HG03025 (cell line): ENCODE results near the gene PMF1.
A peak's percentile ranks its signal among the peaks of the same experiment; 100 is the strongest.
"Not testable (repeated sequence)": the region's sequence is repeated elsewhere in the genome, so short reads cannot be mapped to it uniquely, and the experiment has no call there.

ENCODE experiments used
- ATAC-seq: cut with Tn5 transposase; IDR thresholded peaks from one replicate; pipeline ENCODE4 v1.9.1; 2021; ENCODE audit warnings: mild to moderate bottlenecking, moderate library complexity; ENCODE audit not compliant: unreplicated experiment, low FRiP score

PMF1 gene

GRCh38 chr1:156212833-156213643, at the start of gene PMF1:
Gene PMF1 (plus strand): TSS chr1:156213007. CDS start chr1:156213016, 9 bp downstream.
- peak; percentile 81 for ATAC-seq

- ATAC-seq = no peak
Measured at GRCh38 chr1:156163712-156164111, 49.1 kb upstream of the PMF1 start.

DNA sequence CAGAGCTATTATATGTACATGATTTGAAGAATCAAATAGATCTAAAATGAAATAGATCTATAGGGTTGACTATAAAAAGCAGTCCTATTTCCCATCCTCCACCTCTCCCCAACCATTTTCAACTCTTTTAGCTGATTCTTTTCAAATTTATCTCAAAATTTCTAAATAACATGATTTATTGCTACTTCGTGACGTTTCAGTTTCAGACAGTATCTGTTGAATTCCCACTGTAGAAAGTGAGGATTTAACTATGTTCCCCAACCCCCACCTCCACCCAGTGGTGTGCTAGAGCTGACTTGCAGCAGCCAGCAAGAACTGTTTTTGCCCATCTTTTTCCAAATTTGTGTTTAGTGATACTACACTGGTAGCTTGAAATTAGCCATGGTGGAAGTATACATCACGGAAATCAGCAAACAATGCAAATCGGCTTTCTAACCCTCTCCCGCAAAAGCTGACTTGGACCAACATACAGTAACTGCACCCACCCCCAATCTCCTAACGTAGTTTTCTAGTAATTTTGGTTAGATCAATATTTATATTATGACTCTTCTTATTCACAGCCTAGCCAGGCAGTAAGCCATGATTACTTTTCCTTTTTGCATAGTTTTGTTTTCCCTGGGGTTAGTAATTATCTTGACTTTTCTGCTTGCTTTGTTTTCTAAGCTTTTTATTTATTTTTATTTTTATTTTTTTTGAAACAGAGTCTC, 48.5 kb upstream of the PMF1 start:
- ATAC-seq = no peak

DNA sequence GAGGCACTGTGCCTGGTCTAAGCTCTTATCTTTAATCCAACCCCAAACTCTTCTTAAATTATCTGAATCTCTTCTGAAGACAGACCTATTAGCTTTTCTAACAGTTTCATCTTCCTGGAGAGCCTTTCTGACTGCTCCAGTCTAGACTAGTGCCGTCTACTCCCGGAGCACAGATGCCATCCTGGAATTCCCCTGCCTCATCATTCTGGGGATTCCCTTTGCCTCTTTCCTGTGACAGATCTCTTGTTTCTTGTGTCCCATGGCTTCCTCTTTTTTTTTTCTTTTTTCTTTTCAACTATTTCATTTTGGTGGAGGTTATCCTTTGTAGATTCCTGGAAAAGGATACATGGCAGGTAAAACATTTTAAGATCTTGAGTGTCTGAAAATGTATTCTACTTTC, 47.7 kb upstream of the PMF1 start:
- no peak for ATAC-seq

GRCh38 chr1:156167536-156167935, 45.3 kb upstream of the PMF1 start:
- ATAC-seq = no peak

DNA sequence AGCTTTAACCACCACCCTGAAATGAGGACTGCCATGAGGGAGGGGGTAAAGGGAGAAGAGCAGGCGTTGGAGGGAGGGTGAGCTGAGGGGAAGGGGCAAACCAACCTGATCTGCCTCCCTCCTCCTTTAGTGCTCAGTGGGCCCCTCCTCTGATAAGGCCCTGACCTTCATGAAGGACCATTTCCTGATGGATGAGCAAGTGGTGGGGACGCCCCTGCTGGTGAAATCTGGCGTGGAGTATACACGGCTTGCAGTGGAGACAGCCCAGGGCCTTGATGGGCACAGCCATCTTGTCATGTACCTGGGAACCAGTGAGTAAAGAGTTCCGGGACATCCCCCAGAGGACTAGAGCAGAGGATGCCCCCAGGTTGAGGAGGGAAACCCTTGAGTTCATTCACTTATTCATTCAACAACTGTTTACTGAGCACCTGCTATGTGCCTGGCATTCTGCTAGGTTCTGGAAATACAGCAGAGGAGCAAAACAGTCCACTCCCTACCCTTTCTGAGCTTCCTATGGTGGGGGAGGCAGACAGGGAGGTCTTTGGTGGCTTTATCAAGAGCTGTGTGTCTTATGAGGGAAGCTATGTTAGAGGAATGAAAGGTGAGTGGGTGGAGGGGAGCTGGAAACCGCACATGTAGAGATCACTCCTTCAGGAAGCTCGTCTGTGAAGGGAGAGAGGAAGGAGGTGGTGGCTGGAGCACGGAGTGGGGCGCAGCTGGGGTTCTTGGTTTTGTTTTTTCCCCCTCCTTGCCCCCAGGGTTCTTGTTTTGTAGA, 39.9 kb upstream of the PMF1 start:
- ATAC-seq = no peak

GRCh38 chr1:156176610-156177210, 36.1 kb upstream of the PMF1 start:
- ATAC-seq = no peak

DNA sequence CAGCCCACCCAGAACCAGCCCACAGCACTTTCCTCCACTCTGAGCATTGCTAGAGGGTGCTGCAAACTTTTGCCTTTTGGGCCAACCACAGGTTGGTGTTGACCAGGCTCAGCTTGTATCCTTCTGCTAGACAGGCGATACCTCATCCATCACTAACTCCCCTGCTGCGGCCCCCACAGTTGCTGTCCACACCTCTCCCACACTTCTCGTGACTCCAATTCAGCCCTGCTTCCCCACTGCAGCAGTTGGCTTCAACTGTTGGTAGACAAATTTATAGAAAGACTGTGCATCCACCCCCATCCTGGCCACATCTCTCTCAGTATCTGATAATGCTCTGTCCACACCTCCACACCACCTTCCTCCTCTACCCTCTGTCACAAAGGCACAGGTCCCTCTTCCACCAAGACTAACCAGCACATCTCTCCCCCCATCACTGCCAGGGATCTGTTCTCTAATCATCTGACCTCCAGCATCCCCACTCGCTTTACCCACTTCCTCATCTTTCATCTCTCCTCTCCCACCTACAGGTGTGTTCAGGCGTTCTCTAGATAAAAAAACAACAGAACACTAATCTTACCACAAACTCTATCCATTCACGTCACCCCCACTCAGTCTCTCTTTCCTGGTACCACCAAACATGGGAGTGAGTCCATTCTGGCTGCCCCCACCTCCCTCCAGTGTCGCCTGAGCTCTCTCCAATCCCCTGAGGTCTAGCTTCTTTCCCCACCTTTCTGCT, 34.7 kb upstream of the PMF1 start:
- ATAC-seq = no peak

DNA sequence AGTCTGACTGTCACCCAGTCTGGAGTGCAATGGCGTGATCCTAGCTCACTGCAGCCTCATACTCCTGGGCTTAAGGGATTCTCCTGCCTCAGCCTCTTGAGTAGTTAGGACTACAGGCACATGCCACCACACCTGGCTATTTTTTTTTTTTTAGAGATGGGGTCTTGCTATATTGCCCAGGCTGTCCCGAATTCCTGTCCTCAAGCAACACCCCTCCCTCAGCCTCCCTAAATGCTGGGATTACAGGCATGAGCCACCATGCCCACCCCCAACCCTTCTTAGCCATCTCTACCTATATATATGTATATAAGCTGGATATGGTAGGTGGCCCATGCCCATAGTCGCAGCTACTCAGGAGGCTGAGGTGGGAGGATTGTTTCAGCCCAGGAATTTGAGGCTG, 32.3 kb upstream of the PMF1 start:
- ATAC-seq = no peak

DNA sequence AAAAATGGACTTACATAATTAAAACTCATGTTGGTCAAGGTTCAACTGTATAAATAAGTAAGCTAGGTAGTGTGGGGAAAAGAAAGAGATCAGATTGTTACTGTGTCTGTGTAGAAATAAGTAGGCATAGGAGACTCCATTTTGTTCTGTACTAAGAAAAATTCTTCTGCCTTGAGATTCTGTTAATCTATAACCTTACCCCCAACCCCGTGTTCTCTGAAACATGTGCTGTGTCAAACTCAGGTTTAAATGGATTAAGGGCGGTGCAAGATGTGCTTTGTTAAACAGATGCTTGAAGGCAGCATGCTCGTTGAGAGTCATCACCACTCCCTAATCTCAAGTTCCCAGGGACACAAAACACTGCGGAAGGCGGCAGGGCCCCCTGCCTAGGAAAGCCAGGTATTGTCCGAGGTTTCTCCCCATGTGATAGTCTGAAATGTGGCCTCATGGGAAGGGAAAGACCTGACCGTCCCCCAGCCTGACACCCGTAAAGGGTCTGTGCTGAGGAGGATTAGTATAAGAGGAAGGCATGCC, 31.3 kb upstream of the PMF1 start:
- not testable (repeated sequence) for ATAC-seq

DNA sequence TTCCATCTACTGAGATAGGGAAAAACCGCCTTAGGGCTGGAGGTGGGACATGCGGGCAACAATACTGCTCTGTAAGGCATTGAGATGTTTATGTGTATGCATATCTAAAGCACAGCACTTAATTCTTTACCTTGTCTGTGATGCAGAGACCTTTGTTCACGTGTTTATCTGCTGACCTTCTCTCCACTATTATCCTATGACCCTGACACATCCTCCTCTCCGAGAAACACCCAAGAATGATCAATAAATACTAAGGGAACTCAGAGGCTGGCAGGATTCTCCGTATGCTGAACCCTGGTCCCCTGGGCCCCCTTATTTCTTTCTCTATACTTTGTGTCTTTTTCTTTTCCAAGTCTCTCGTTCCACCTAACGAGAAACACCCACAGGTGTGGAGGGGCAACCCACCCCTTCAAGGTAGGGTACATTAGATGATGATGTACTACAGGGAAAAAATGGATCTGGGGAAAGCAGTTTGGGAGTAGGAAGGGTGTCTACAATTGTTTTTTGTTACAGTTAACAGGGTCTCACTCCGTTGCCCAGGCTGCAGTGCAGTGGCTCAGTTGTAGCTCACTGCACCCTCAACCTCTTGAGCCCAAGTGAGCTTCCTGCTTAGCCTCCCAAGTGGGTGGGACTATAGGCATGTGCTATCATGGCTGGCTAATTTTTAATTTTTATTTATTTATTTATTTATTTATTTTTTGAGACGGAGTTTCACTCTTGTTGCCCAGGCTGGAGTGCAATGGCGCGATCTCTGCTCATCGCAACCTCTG, 30.6 kb upstream of the PMF1 start:
- ATAC-seq = not testable (repeated sequence)

- not testable (repeated sequence) for ATAC-seq
Measured at GRCh38 chr1:156186347-156187177, 26.2 kb upstream of the PMF1 start.

GRCh38 chr1:156190265-156190664, 22.5 kb upstream of the PMF1 start:
- not testable (repeated sequence) for ATAC-seq

DNA sequence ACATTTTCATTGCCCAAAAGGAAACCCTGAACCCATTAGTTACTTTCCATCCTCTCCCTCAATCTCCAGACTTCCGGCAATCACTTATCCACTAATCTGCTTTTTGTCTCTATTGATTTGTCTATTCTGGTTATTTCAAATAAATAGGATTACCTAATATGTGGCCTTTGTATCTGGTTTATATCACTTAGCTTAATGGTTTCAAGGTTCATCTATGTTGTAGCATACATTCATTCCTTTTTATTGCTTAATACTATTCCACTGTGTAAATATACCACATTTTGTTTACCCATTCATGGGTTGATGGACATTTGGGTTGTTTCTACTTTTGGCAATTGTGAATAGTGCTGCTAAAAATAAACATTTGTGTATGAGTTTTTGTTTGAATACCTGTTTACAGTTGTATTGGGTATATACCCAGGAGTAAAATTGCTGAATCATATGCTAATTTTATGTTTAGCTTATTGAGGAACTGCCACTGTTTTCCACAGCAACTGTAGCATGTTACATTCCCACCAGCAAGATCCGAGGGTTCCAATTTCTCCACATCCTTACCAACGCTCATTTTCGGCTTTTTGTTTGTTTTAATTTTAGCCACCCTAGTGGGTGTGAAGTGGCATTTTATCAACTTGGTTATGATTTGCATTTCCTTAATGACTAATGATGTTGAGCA, 21.4 kb upstream of the PMF1 start:
- ATAC-seq = no peak

DNA sequence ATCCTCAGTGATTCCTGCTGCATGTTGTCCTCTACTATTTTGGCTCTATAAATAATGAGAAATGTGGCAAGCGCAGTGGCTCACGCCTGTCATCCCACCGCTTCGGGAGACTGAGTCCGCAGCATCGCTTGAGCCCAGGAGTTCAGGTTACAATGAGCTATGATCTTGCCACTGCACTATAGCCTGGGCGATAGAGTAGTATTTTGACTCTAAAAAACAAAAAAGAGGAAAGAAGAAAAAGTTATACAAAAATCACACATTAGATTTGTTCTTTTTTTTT, 19.7 kb upstream of the PMF1 start:
- ATAC-seq = no peak

GRCh38 chr1:156193488-156194299, 19.1 kb upstream of the PMF1 start, which contains the start of gene SLC25A44:
Gene SLC25A44 (plus strand): TSS chr1:156194104. CDS start chr1:156199848, 5,744 bp downstream.
- peak; percentile 93 for ATAC-seq

DNA sequence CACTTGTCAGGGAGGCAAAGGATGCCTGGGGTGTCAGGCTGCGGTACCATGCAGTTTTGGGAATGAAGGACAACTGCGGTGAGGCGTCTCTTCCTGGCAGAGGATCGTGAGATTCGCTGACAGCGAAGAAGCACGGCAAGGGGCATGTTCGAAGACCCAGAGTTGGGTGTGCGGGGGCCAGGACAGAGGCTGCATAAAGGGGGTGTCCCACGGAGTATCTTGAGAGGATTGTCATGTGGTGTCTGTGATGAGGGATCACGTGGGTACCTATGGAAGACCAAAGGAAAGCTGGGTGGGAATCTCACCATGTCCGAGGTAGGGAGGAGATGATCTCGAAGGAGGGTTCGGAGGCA, 18.5 kb upstream of the PMF1 start:
- ATAC-seq = peak; percentile 8
